Stimulated activated CD4-positive, alpha-beta T cell treated with anti-CD3 and anti-CD28 coated beads, Interleukin-12 subunit alpha, Interleukin-12 subunit beta, amount 100 ng/mL, for 4 hours (primary cell): ENCODE results near the gene RGL1.

ENCODE experiments used
- DNase-seq: peaks from one replicate; pipeline ENCODE4 v3.0.0-alpha.2; 2020

The RGL1 gene

DNA sequence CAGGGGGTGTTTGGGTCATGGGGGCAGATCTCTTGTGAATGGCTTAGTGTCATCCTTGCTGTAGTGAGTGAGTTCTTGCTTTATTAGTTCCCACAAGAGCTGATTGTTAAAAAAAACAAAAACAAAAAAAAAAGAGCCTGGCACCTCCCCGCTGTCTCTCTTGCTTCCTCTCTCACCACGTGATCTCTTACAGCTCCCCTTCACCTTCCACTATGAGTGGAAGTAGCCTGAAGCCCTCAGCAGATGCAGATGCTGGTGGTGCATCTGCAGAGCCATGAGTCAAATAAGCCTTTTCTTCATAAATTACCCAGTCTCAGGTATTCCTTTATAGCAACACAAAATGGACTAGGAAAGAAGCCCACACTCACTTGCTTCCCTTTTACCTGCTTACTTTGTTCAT, 17.2 kb upstream of the RGL1 start:
- no peak for DNase-seq

DNA sequence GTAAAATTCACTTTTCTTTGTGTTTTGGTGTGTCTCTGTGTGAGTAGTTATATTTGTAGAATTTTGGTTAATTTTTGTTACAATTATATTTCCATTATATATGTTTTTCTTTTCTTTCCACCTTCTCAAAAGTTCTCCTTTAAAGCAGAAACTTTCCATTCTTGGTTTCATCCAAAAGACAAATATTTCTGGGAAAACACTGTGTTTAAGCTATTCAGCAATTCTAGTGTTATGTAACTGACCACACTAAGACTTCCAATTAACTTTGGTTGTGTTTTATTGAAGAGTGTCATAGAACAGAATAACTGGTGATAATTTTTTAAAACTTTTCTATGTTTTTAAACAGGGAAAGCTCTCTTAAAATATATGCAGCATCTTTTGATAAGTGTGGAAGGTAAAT, 13.6 kb upstream of the RGL1 start:
- DNase-seq = no peak

DNA sequence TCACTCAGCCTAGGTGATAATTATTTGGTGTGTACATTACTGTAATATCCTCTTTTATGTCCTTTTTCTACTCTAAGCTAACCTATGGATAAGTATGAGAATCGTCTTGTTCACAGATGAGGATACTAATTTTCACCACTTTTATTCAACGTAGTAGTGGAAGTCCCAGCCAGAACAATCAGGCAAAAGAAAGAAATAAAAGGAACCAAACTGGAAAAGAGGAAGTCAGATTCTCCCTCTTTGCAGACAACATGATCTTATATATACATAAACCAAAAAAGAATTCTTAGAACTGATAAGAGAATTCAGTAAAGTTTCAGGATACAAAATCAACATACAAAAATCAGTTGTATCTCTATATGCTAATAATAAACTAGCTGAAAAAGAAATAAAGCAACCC, 12.6 kb upstream of the RGL1 start:
- no peak for DNase-seq

DNA sequence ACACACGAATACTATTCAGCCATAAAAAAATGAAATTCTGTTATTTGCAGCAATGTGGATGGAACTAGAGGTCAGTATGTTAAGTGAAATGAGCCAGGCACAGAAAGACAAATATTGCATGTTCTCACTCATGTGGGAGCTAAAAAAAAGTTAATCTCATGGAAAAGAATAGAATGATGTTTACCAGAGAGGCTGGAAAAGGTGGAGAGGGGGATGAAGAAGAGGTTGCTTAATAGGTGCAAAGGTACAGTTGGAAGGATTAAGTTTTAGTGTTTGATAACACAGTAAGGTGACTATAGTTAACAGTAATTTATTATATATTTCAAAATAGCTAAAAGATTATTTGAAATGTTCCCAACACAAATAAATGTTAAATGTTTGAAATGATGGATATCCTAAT, 10.8 kb upstream of the RGL1 start:
- no peak for DNase-seq

DNA sequence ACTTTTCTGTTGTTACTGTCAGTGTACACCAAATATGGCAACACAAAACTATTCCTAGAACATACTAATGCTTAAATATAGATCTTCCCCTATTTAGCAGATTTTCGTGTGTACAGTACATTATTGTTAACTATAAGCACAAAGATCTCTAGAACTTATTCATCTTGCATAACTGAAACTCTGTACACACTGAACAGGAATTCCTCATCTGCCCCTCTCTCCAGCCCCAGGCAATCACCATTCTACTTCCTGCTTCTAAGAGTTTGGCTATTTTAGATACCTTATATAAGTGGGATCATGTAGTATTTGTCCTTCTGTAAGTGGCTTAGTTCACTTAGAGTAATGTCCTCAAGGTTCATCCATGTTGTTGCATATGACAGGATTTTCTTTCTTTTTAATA, 4.5 kb upstream of the RGL1 start:
- DNase-seq = no peak

DNA sequence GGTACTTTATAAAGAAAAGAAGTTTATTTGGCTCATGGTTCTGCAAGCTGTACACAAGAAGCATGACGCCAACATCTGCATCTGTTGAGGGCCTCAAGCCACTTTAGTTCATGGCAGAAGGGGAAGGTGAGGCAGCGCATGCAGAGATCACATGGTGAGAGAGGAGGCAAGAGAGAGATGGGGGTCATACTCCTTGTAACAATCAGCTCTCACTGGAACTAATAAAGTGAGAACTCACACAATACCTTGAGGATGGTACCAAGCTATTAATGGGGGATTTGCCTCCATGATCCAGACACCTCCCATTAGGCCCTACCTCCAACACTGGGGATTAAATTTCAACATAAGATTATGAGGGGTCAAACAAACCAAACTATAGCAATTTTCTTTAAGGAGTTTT, 3.3 kb upstream of the RGL1 start:
- no peak for DNase-seq

DNA sequence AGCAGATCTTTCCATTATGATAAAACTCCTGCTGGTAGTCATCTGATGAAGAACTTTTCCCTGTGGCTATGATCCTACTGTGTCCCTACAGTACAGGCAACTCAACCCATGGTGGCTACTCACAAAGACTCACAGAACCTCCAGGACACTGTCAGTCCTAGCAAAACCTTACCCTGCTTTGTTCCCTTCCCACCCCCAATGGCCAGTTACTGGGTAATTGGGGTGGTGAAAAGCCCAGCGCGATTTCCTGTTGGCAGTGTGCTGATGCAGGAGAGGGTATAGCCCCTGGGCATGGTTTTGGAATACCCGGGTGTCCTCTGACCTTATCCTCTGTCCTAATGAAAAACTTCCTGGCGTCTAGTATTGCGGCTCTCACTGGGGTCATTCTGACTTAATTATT, 533 bp upstream of the RGL1 start:
- no peak for DNase-seq

DNA sequence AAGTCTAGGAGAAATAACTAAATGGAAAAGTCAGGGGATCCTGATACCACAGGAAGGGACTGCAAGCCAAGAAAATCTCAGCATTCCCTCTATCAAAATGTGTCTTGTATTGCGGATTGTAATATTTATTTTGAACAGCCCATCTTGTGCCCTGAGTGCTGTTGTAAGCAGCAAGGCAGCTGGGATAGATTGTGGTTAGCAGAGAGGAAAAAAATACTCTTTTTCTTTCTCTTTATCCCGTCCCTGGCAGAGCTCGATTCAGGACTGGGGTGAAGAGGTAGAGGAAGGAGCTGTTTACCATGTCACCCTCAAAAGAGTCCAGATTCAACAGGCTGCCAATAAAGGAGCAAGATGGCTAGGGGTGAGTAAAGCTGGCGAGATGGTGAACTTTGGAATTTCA, 1.2 kb downstream of the RGL1 start:
- DNase-seq = no peak

DNA sequence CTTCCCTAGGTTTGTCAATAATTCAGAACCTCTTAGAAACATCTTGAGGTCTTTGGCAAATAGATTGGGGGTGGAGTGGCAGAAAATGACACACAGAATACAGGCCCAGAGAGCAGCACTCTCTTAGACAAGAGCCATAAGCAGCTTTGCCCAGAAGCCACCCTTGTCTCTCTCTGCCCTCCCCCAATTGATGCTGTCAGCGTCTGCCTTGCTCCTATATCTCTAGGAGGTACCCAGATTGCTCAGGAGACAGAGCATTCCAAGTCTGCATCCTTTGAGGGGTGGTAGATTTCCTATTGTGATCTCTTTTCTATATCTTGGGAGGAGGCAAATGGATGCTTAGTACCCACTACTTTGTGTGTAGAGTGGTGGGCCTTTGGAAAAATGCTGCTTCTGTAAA, 1.8 kb downstream of the RGL1 start:
- no peak for DNase-seq

DNA sequence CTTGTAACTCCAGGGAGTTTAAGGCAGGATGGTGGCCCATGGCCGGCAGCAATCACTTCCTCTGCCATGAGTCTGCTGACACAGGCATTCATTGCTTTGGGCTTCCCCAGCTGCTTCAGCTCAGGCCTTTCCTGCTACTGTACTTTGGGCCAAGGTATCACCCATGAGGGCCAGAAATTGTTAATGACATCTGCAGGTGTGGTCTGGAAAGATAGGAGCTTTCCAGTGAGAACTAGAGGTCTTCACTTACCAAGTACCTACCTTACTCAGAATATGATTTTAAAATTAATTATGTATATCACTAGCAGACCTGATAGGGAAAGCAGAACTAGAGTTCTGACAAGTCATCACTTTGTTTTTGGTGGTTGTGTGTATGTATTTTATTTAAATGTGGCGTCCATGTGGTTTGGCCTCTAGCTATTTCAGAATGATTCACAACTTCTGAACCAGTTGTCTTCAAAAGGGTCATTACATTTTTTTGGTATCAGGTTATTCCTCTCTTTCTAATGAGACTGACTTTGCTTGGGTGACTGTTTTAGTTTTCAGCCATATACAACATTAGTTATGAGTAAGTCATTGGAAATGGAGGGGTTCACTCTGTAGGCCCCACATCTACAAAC, 2.7 kb downstream of the RGL1 start:
- DNase-seq = no peak

DNA sequence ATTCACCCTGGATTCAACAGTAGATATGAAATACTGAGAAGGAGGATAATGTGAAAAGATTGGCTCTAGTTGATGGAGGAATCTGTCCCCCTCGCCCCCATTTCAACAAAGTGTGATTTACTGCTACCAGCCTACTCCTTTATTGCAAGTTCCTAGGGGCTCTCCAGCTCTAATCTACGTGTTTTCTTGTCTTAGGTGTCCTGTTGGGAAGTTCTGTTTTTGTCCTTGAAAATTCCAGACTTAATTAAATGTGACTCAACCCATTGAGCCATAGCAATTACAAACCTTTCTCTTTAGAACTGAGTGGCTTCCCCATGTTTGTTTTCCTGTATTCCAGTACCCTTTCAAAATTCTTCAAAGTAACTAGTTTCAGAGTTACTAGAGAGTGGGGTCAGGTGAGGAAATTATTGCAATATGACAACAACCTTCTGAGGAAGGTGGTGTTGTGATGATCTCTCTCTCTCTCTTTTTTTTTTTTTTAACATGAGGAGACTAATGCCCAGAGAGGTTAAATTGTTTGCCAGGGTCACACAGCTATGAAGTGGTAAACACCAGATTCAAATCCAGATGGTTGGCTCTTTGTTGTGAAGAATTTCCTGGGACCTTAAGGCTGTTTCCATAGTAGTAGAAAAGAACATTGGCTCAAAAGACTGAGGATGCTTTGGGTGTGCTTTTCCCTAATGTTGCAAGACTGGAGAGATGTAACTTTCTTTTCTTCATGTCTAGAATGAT, 3.5 kb downstream of the RGL1 start:
- DNase-seq = no peak

DNA sequence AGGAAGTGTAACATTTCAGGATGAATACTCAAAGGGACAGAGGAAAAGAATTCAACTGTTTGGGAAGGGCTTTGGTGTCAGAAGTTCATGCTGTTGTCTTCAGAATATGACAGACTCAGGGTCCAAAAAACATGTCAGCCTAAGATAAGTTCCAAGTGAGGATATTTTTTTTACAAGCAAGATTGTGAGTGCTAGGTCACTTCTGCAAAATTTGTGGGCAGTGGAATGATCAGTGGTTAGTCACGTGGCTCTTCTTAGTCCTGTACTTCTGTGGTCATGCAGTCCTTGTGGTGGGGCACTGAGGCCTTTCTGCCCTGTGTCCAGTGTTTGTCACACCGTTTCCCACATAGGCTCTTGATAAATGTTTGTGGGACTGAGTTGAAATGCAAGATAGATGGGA, 5.2 kb downstream of the RGL1 start:
- no peak for DNase-seq

DNA sequence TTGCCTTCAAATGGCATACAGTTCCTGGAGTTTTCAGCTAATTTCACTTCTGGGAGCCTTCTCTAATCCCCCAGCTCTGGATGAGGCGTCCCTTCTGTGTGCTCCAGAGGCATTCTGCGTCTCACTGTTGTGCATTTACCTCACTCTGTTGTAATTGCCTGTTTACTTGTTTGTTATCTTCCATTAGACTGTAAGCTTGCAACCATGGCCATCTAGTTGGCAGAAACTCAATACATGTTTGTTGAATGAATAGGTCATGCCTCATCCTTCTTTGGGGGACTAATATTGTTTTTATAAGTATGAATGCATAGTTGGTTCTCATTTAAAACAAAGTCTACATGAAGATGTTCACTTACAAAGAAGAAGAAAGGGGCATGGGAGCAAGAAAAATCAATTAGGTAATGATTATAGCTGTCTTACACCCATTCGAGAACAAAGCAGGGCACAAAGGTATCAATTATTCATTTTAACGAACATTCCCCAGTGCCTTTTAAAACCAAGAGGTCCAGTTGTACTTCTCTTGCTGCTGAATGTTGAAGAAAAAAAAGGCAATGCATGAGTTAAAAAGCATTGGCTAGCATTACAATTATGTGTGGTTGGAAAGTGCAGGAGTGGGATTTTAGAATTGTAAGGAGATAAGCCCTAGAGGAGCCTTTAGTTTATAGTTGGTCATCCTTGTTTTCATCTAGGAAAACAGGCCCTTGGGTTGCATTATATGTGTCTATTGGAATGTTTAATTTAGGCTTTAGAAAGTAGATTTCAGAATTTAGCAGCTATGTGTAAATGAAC, 6.0 kb downstream of the RGL1 start:
- DNase-seq = no peak

DNA sequence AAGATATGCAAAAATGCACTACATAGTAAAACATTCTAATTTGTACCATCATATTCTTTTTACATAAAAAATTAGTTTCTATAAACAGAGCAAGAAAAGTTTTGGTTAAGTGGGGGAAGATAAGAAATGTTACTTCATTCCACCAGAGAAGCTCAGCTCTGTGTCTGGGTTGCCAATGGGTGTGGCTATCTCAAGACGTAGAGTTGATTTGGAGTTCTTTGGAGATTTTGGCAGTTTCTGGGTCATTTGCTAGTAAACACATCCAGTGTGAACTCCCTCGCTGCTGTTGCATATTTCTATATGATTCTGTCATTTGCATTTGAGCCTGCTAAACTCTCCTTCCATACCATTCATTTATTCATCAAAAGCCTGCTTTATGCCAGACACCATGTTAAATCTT, 7.2 kb downstream of the RGL1 start:
- no peak for DNase-seq

DNA sequence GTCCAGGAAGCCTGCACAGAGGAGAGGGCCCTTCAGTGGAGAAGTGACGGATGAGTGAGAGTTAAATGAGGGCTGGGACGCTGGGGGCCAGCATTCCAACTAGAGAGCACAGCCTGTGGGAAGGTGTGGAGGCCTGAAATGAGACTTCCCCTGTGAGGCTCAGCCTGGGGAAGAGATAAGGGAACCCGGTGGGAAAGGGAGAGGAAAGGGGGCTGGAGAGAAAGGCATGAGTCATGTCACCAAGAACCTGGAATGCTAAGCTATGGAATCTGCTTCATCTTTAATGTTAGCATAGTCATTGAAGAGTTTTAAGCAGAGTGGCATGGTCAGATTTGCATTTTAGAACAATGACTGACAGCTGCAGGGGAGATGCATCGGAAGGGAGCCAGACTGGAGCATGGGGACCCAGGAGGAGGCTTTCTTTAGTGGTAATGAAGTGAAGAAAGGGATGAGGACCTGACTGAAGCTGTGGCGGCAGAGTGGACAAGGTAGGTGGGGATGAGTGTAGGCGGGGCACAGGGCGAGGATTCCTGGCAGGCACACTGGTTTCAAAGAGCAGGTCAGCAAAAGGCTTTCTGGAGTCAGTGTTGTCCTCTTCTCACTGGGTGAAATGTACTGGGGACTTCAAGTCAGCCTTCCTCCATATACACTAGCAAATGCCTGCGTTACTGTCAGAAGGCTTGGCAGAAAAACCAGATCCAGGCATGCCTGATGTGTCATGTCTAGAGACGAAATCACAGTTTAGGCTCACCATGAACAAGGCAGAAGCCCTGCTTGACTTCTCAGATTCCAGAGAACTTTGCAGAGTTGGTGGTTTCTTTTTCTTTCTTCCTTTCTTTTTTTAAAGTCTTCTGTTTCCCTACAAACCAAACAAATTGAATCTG, 8.0 kb downstream of the RGL1 start:
- no peak for DNase-seq

DNA sequence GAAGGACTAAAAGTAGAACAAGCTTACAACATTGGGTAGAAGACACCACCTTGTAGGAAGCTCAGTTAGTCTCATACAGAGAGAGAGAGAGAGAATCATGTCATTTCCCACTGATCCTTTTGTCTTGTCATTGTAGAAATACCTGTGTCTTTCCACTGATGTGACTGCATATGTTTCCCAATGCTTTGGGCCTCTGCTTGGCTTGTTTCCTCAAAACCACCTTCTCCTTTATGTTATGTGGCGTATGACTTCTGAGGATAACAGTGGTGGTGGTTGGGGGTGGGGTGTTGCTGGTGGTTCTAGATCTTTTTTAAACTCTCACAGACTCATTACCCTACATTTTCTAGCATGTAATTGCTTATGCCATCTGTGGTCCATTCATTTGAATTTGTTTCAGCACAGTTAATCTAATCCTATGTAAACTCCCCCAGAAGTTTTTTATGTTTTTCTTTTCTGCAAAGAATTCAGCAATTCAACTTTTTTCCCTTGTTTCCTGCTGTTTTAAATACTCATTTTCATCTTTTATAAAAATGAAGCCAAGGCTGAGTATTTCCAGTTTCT, 9.3 kb downstream of the RGL1 start:
- no peak for DNase-seq

DNA sequence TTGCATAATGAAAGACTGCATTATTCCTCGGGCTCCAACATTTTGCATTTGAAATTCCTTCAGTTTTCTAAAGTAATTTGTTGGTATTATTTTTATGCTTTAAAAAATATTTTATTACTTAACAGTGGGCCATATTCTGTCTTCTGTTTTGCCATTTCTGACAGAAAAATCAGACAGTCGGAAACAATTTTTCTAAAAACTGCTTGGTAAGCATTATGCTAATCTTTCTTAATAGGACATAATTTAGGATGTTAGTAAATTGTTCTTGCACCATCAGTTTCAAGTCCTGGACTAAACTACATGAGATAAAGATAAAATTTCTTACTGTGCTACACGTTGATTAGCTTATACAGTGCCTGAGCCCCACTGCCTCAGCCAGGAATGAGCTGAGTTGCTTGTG, 11.2 kb downstream of the RGL1 start:
- DNase-seq = no peak

DNA sequence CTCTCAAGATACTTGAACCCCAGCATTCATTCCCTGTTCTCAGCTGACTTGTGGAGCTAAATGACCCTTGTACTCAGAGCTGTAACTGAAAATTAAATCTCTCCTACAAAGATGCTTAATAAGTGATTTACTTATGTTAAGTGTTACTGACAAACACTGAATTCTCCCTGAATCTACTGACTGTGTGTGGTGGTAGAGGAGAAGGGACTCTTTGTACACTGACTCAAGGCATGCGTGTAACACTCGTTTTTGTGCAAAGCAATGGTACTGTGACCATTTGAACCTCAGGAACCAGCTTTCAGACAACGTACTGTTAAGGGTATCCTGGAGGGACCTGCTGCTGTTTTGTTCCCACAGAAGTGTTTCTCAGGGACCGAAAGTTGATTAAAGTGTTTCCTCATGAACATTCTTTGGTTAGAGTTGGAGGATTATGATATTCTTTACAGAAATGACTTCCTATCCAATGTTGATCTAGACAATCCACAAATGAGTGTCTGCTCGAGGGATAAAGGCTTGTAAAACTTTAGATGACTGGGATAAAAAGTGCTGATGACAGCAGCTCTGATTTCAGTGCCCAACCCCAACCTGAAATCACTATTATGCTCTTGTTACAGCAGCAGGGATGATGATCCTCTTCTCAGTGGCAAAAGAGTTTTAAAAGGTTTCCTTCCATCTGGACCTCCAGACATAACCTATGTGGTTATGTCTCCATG, 12.8 kb downstream of the RGL1 start:
- no peak for DNase-seq

DNA sequence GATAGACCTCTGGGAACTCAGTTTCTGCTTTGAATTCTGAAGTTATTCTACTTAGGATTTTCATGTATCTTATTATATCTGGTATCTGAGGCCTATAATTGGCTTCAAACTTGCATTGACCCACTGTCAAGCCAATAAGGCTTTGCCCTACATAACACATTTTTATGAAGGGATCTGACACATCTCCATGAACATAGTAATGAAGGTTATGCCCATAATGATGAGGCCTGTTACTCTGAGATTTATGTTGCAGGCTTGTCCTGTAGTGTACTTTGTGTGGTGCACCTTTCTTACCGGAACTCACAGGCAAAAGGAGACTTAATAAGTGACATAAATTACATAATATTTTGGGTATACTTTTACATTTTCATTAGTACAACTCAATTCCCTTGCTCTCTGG, 14.1 kb downstream of the RGL1 start:
- no peak for DNase-seq

DNA sequence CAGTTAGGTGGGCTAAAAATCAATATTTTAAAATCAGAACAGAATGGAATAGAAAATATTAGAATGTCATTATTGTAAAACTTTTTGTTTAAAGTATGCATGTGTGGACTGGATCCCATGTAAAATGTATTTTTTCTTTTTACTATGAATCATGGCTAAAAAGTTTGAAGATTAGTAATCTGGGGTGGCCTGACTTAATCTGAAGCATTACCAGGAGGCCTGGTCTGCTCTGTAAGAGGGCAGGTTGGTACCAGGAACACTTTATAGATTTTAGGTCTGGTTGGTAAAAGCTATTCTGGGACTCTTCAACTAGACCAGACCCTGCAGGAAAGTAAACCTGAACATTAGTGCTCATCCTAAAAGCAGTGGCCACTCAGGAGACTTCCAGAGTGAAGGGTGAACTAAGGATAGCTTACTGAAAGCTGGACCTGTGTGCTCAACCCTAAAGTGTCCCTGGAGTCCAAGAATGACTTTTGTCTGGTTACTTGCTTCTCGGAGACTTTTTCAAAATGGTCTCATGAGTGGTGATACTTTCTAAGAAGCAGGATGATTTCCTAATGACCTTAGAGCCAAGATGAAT, 16.5 kb downstream of the RGL1 start:
- no peak for DNase-seq

DNA sequence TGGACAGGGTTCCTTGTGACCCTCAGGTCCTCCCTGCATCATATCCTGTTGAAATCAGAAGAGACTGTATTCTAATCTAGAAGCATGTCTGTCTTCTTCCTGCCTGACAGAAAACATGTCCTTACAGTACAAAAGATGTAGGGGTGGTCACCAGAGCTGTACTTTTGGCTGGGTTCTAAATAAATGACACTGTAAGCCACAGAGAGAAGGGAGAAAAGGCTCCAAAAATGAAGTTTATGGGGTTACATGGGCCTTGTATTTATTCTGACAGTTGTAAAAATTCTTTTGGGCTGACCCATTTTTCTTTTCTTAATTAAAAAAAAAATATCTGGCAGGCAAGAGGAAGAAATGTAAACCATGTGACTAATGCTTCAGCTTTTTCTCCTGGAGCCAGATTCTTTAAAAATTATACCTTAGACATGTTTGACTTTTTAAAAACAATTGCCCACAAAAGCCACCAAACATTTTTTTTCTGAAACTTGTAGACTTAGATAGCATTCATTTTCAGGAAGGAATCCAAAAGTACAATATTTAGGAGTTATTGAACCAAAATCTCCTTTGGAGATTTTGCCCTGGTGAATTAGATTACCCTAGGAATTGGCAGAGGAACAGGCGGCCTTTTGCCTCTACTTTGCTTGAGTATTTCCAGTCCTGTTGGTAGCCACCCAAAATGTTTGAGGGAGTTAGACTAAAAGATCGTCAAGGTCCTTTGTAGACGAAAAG, 17.1 kb downstream of the RGL1 start:
- no peak for DNase-seq
